HG02870 (cell line): ENCODE results near the gene HSPD1.
A peak's percentile ranks its signal among the peaks of the same experiment; 100 is the strongest.
"Not testable (repeated sequence)": the region's sequence is repeated elsewhere in the genome, so short reads cannot be mapped to it uniquely, and the experiment has no call there.

ENCODE experiments used
- ATAC-seq: cut with Tn5 transposase; IDR thresholded peaks from one replicate; pipeline ENCODE4 v1.9.1; 2021; ENCODE audit warnings: mild to moderate bottlenecking, moderate library complexity; ENCODE audit not compliant: unreplicated experiment

HSPD1 gene

DNA sequence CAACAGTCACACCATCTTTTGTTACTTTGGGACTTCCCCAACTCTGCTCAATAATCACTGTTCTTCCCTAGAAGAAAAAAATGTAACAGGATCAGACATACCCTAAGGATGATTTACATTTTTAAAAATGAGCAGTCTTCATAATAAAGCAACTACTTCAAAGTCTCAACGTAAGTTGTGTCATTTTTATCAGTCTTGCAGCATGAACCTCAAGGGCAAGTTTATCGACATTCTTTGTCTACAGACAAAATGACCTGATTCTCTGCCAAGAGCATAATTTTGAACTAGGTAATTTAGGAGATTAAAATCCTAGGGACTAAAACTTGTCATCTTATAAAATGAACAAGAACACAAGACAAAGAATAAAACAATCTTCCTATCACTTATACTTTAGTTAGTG is 2.3 kb downstream of the HSPD1 start:
- ATAC-seq, result no peak

DNA sequence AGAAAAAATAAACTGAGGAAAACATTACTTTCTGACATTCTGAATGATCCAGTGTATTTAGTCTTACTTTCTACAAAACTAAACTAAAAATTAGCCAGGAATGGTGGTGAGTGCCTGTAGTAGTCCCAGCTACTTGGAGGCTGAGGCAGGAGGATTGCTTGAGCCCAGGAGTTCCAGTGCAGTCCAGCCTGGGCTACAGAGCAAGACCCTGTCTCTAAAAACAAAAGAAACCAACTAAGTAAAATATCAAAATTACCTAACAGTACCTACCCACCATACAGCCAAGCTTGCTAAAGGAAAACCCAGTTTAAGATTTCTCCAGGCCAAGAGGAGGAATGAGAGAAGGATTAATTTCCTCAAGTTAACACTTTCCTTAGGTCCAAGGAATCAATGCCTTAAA is 2.9 kb downstream of the HSPD1 start:
- ATAC-seq, result no peak

DNA sequence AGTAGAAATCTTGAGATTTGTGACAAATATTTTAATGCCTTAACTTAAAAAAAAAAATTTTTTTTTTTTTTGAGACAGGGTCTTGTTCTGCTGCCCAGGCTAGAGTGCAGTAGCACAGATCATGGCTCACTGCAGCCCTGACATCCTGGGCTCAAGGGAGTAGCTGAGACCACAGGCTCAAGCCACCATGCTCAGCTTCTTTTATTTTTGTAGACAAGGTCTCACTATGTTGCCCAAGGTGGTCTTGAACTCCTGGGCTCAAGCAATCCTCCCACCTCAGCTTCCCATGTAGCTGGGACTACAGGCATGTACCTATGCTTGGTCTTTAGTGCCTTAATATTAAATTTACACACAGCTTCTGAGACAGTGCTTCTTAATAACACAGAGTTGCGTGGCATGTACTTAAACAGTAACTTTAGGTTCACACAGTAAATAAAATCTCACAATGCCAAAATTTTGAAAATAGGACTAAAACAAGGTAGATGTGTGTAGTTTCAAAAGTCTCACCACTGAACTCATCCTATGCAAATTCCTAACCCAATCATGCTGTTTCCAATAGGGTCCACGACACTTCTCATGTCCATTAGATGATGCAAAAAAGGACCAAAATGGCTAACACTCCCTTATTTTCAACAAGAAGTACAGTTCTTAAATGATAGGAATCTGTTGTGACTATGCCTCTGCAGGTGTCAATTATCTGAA is 4.1 kb downstream of the HSPD1 start:
- no peak for ATAC-seq

DNA sequence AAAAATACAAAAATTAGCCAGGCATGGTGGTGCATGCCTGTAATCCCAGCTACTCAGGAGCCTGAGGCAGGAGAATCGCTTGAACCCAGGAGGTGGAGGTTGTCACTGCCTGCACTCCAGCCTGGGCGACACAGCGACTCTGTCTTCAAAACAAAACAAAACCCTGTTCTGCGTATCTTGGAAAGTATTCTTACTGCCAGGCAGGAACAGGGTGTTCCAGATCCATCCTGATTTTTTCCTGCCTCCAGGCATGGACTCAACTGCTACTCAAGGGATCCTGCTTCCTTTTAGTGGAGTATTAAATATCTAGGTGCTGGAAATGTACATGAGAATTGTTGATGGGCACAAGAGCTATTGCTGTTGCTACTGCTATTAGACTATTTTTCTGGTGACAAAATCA is 12.3 kb downstream of the HSPD1 start:
- no peak for ATAC-seq

DNA sequence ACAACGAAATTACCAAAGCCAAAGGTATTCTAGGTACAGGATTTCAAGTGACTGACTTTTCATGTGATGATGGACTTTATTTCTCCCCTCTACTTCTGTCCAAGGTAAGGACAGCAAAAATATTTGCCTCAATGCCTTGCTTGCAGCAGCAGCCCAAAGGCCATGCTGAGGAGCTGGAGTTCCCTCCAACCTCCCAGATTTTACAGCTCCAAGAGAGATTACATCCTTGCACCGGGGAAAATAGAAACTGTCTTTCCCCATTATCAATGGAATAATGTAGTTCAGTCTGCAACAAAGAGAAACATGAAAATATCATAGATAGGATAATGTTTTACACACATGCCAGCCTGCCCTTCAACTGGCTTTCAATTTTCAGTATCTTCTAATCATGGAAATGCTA is 13.5 kb downstream of the HSPD1 start:
- ATAC-seq, result no peak

DNA sequence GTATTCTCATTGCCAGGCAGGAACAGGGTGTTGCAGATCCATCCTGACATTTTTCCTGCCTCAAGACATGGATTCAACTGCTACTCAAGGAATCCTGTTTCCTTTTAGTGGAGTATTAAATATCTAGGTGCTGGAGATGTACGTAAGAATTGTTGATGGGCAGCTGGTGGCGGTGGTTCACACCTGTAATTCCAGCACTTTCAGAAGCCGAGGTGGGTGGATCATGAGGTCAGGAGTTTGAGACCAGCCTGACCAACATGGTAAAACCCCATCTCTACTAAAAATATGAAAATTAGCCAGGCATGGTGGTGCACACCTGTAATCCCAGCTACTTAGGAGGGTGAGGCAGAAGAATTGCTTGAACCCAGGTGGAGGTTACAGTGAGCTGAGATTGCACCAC is 15.4 kb downstream of the HSPD1 start:
- ATAC-seq, result not testable (repeated sequence)

DNA sequence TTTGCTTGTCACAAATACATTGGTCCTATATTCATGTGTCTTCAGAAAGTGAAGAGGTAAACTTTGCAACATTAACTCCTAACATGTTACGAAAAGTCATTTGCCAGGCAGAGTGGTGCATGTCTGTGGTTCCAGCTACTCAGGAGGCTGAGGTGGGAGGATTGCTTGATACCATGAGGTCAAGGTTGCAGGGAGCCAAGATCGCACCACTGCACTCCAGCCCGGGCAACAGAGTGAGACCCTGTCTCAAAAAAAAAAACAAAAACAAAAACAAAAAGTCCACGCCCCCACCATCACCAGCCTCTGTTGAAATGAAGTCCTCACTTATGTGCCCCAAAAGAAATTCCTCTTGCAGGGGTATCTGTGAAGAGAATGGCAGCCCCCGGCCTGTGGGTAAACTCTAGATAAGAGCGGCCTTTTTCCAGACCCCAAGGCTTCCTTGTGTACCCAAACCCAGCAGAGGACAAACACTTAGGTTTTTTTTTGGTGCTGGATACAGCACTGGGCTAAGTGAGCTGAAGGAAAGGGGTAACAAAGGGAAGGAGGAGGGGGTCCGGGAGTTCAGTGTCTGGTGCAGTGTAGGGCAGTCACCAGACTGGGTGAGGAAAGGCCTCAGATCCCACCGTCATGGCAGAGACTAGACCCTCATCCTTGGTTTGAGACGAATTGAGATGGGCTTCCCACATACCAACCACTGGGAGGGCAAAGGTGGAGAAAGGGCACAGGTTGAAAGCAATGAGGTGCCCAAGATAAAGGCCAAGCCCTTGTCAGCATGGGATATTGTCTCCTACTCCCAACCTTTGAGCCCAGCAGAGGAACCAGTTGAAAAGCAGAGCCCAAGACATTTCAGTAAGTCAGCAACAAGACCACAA is 19.2 kb downstream of the HSPD1 start:
- ATAC-seq, result no peak

DNA sequence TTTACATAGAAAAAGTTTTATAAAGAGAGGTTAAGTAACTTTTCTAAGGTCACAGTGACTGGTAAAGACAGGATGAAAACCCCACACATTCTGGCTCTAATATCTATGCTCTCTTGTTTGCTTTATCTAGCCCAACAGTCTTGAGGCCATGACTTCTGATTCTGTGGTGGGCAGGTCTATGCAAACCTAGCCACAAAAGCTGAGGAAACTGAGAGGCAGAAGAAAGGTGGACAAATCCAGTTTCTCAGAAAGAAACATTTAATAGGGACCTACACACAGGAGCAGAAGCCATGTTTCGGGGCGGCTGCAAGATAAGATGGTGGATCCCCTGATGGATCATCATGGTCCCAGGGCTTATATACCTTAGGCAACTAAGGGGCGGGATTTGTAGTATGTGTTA is 21.8 kb downstream of the HSPD1 start:
- ATAC-seq, result no peak

DNA sequence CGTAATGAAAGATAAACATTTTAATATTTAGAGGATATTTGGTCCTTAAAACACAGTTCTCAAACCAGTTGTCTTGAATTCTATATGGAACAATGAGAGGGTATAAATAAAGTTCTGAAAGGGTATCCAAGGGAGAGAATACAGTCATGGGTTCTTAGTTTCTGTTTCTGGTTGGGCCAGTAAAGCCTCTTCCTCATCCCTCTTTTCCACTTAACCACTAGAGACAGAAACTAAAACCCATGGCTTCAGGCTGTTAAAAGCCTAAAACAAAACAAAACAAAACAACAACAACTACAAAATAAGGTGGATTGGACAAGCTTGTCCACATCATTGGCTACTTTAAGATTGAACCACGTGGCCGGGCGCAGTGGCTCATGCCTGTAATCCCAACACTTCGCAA is 27.5 kb downstream of the HSPD1 start:
- ATAC-seq, result no peak

DNA sequence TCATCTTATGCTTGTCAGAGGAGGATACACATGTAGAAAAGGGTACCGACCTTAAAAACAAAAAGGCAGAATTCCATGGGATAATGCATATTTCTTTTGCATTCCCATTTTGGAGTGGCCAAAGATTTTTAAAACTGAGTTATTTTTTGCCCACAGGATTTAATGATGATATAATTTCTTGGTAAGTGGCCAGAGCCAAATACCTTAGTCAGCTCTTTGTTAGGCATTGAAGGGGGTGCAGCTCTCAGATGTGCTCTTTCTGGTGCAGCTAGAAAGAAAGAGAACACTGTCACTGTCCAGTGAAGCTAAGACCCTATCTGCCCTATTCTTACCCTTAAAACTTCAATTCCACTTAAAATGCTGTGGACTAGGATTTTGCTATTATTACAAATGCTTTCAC is 35.5 kb downstream of the HSPD1 start:
- no peak for ATAC-seq

DNA sequence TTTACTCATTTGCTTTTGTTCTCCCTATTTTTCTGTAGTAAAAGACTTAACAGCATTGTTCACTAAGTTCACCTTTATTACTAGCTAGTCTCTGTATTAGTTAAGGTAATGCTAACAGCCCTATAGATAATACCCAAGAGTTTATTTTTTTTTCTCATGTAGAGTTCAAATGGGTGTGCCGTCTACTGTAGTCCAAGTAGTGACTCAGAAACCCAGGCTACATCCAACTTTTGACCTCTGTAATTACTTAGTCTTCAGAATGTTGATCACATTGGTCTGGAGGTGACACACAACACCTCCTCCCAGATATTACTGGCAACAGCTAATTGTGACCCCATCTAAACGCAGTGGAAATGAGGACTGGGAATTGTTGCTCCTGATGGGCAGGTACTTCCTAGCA is 38.6 kb downstream of the HSPD1 start:
- ATAC-seq, result no peak

DNA sequence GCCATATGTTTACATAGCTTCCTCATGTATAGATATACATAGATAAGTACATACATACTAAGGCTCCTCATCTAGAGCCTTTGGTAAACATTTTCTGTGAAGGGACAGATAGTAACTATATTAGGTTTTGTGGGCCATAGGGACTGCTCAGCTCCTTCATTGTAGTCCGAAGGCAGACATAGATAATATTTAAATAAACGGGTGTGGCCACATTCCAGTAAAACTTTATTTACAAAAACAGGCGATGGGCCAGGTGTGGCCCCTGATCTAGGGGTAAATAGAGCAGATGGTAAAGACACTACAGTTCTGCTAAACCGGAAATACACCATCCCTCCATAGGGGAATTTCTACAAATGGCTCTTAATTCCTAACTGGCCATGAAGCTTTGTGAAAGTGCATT is 39.0 kb downstream of the HSPD1 start:
- ATAC-seq, result no peak

DNA sequence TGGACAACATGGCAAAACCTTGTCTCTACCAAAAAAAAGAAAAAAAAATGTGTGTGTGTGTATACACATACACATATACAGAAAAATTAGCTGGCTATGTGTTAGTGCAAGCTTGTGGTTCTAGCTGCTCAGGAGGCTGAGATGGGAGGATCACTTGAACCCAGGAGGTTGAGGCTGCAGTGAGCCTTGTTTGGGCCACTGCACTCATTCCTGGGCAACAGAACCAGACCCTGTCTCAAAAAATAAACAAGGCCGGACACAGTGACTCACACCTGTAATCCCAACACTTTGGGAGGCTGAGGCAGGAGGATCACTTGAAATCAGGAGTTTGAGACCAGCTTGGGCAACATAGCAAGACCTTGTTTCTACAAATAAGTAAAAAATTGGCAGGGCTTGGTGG is 44.2 kb downstream of the HSPD1 start:
- ATAC-seq, result no peak

DNA sequence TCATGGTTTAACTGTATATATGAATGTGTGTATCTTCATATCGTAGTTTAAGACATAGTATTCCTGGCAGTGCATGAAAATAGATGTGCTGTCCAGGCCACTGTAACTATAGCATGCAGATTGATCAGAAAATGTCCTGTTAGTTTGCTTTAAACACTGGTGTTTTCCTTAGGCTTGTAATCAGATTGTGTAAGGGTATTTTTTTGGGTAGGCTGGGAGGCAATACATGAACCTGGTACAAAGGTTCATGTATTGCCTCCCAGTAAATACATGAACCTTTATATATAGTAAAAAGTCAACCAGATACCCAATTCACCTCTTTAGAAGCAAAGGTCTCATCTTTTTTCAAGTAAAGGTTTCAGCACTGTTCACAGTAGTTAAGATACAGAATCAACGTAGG is 44.7 kb downstream of the HSPD1 start:
- no peak for ATAC-seq

DNA sequence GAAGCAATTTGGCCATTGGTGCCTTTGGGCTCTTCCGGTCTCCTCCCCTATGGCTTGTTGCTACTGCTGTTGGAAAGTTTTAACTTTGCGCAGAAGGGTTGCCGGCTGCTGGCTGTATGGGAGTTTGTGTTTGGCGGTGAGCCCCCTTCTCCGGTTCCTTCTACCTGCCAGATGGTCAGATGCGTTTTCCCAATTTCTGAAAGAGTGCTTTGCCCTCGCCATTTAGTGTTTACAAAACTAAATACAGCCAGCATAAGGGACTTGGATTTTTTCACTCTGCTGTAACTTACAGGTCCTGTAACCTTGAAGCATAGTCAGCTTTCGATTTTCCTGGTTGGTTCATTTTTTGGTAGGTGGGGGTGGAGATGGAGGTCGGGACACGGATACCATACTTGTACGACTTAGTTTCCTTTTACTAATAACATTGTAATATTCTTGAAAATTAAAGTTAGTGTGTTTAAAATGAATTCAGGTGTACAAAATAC is 45.7 kb downstream of the HSPD1 start:
- peak; percentile 26 for ATAC-seq

DNA sequence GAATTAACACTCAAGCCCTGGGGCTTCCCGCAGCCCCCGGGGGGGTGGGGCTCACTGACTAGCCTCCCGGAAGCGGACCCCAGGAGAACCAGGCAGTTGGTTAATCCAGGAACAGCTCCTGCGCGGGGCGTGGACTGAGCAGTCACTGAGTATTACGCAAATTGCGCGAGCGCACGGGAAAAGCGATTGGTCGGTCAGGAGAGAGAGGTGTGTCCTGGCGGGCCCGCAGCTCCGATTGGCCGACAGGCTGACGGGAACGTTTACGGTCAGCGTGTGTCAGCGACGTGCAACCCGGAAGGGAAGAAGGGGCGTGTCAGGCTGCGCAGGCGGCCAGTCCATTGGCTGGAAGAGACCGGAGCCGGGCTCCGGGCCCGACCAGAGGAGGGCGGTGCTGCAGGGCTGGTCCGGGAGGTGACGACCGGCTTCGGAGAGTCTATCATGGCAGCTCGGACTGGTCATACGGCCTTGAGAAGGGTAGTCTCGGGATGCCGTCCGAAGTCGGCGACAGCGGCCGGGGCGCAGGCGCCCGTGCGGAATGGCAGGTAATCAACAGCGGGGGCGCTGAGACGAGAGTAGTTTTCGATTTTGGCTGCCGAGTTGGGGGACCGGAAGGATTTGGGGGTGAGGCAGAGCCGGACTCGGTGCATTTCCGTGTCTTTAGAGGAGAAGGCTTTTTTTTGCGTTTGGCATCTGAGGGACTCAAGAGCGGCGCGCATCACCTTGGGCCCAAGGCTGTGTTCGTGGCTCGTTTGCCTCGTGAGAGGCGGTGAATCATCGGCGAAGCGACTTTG is 46.3 kb downstream of the HSPD1 start, which contains the start of gene COQ10B:
TSS of gene COQ10B (plus strand) at position 430 of the 791 bp plus-strand sequence. CDS start at position 439, 9 bp downstream.
- ATAC-seq, result peak; percentile 94

DNA sequence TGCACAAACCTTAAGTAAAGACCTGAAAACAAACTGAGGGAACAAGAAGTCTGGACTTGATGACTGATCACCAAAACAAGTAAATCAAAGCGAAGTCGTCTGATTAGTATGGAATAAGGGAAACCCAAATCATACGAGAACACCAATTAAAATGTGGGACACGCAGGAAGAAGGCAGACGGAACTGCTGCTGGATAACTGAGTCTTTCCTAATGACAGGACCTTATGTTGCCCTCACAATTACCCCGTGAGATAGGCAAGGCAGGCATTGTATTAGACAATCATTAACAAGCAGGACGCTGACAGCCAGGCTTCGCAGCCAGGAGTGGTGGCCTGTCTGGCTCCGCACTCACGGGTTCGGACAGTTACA is 46.9 kb downstream of the HSPD1 start:
- no peak for ATAC-seq

DNA sequence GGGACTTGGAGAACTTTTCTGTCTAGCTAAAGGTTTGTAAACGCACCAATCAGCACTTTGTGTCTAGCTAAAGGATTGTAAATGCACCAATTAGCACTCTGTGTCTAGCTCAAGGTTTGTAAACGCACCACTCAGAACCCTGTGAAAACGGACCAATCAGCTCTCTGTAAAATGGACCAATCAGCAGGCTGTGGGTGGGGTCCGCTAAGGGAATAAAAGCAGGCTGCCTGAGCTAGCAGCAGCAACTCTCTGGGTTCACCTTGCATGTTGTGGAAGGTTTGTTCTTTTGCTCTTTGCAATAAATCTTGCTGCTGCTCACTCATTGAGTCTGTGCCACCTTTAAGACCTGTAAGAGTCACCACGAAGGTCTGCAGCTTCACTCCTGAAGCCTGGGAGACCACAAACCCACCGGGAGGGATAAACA is 48.7 kb downstream of the HSPD1 start:
- ATAC-seq, result not testable (repeated sequence)

DNA sequence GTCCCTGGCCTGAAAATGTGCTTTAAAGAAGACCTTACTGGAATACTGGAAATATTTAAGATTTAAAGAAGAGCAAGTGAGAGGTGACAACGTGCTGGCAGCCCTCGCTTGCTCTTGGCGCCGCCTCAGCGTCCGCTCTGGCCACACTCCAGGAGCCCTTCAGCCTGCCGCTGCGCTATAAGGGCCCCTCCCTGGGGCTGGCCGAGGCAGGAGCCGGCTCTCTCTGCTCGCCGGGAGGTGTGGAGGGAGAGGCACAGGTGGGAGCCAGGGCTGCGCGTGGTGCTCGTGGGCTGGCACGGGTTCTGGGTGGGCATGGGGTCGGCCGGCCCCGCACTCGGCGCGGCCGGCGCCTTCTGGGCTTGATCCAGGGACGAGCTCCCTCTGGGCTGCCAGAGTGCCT is 49.2 kb downstream of the HSPD1 start:
- no peak for ATAC-seq

DNA sequence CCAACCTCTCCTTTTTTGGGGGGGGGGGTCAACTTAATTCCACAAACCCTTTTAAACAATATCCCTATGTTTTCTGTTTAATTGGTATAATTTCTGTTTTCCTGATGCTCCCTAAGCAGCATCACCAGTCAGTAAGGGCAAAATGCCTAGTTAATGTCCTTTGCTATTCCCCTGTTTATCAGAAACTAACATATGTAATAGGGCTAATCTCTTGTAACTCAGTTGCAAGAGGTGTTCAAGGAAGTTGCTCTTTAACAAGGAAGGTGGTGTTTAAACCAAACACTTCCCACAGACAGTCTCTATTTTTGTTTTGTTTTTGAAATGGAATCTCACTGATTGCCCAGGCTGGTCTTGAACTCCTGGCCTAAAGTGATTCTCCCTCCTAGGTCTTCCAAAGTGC is 52.8 kb downstream of the HSPD1 start:
- no peak for ATAC-seq

DNA sequence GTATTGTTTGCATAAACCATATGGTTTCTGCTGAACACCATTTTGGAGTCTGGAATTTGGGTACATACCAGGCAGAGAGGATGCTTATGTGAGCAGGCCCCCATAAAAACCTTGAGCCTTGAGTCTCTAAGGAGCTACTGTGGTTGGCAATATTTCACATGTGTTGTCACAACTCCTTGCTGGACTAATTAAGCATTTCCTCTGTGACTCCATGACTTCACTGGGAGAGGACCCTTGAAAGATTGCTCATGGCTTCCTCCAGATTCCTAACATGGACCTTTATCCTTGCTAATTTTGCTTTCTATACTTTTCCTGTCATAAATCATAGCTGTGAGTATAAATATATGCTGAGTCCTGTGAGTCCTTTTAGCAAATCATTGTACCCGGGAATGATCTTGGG is 53.9 kb downstream of the HSPD1 start:
- ATAC-seq, result no peak
